ENCODE measurements around the gene WDR5. TPM values are rescaled to one million over a fixed set of nuclear protein-coding genes. Genes with fewer than 3 reads are reported as not detected.

WDR5 gene
- 12.5 and 15.6 TPM in 2 replicates for total RNA-seq

GRCh38 chr9:134135343-134136117 lies at the start of gene WDR5:
Gene WDR5 (plus strand): TSS chr9:134136082. CDS start chr9:134139878, 3,796 bp downstream.

Other genes starting within 250 kb of the WDR5 start
- gene VAV2, start 143.8 kb upstream of the WDR5 start, total RNA-seq, result 9.5 and 12.4 TPM in 2 replicates
- gene BRD3OS, start 110.6 kb upstream of the WDR5 start, total RNA-seq, result 8.5 and 13.8 TPM in 2 replicates
- 3.7 and 6.8 TPM in 2 replicates for gene BRD3, start 68.1 kb upstream of the WDR5 start, total RNA-seq
- not detected in 2 replicates for gene RNU6ATAC, start 28.5 kb downstream of the WDR5 start, total RNA-seq
- gene RXRA, start 190.4 kb downstream of the WDR5 start, total RNA-seq, result 11.4 and 20.0 TPM in 2 replicates